ENCODE results near the gene ITSN1. TPM values are rescaled to one million over a fixed set of nuclear protein-coding genes. Genes with fewer than 3 reads are reported as not detected.
A peak's percentile ranks its signal among the peaks of the same experiment; 100 is the strongest.
"Not testable (repeated sequence)": the region's sequence is repeated elsewhere in the genome, so short reads cannot be mapped to it uniquely, and the experiment has no call there.

Gene ITSN1
- total RNA-seq, 1 experiment from 2014 or later = 18.3 TPM

DNA sequence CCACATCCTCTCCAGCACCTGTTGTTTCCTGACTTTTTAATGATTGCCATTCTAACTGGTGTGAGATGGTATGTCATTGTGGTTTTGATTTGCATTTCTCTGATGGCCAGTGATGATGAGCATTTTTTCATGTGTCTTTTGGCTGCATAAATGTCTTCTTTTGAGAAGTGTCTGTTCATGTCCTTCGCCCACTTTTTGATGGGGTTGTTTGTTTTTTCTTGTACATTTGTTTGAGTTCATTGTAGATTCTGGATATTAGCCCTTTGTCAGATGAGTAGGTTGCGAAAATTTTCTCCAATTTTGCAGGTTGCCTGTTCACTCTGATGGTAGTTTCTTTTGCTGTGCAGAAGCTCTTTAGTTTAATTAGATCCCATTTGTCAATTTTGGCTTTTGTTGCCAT, 283.9 kb downstream of the ITSN1 start:
- not testable (repeated sequence) for DNase-seq (ENCODE audit: low read depth)

DNA sequence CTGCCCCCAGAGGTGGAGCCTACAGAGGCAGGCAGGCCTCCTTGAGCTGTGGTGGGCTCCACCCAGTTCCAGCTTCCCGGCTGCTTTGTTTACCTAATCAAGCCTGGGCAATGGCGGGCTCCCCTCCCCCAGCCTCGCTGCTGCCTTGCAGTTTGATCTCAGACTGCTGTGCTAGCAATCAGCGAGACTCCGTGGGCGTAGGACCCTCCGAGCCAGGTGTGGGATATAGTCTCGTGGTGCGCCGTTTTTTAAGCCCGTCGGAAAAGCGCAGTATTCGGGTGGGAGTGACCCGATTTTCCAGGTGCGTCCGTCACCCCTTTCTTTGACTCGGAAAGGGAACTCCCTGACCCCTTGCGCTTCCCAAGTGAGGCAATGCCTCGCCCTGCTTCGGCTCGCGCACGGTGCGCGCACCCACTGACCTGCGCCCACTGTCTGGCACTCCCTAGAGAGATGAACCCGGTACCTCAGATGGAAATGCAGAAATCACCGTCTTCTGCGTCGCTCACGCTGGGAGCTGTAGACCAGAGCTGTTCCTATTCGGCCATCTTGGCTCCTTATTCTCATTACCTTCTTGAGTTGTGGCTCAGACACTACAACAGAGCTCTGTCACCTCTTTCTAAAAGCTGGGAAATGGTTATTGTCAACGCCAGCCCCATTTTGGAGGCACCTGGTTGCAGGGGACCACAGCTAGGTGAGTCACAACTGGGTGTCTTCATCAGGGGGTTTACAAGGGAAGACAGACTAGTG, 288.9 kb downstream of the ITSN1 start:
- DNase-seq (ENCODE audit: low read depth) = not testable (repeated sequence)

DNA sequence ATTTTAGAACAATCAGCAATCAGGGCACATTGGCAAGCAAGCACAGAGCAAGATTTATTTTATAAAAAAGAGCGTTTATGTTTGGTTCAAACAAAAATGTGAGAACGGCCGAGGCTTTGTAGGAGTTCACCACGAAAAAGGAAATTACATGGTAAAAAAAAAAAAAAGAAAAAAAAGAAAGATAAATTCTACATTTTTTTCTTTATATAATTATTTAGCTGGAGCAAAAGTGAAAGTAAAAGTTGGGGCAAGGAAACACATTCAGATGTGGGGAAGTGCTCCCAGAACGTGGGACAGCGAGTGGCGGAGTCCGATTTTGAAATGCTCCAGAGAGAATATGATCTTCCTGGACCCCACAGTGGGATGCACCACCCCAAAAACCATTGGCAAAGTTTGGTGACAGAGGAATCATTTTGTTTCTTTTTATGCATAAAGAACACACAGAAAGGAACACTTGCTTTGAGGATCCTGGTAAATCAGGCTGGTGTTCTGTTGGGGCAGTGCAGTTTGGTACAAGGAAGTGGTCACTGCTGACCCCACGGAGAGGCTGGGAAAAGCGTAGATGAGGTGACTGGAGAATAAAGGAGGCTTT, 289.6 kb downstream of the ITSN1 start:
- peak; percentile 35 for DNase-seq (ENCODE audit: low read depth)

- no peak for DNase-seq (ENCODE audit: low read depth)
Observed at GRCh38 chr21:33932731-33933130, 290.4 kb downstream of the ITSN1 start.

DNA sequence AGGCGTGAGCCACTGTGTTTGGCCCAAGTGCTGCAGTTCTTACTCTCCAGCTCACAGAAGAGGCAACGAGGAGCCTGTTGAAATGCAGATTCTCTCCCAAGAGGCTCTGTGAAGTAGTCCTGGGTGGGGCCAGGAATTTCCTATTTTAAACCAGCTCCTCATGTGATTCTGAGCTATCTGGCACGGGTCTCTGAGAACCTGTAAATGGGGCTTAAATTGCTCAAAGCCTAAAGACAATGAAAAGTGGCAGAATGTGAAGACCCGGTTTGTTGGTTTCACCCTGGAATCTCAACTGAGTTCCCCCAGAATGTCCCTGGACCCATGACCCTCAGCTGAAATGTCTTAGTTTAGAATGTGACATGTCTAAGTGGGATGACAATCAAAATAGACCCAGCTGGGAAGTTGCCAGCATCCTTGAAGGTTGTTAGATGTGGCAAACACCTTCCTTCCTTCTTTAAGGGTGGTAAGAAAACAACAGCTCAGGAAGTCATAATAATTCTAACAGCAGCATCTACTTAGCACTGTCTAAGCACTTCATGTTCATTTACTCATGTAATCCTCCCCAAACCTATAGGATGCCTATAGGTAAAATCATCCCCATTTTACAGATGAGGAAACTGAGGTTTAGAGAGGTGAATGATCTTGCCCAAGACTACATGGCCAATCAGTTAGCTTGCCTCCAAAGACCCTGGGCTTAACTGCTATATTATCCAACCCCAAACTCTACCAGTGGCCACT, 294.2 kb downstream of the ITSN1 start:
- no peak for DNase-seq (ENCODE audit: low read depth)

GRCh38 chr21:33937146-33937545, 294.8 kb downstream of the ITSN1 start:
- no peak for DNase-seq (ENCODE audit: low read depth)

GRCh38 chr21:33937931-33938339, 295.6 kb downstream of the ITSN1 start:
- no peak for DNase-seq (ENCODE audit: low read depth)

DNA sequence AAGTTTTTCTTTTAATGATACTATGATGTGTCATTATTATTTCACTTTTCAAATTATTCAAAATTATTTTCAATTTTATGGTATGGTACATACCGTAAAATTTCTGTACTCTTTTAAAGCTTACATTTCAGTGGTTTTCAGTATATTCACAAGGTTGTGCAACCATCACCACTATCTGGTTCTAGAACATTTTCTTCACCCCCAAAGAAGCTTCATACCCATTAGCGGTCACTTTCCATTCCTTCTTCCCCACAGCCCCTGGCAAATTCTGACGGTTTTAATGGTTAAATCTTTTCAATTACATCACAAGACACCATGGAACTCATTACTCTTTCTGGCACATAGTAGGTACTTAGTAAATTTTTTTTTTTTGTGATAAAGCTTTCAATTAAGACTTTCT, 296.1 kb downstream of the ITSN1 start:
- no peak for DNase-seq (ENCODE audit: low read depth)

- DNase-seq (ENCODE audit: low read depth) = no peak
Observed at GRCh38 chr21:33939226-33939625, 296.9 kb downstream of the ITSN1 start.

GRCh38 chr21:33940164-33940880, 298.0 kb downstream of the ITSN1 start:
- peak; percentile 72 for DNase-seq (ENCODE audit: low read depth)

- peak; percentile 49 for DNase-seq (ENCODE audit: low read depth)
Observed at GRCh38 chr21:33940881-33941245, 298.6 kb downstream of the ITSN1 start.

- DNase-seq (ENCODE audit: low read depth) = no peak
Observed at GRCh38 chr21:33942426-33942825, 300.1 kb downstream of the ITSN1 start.

DNA sequence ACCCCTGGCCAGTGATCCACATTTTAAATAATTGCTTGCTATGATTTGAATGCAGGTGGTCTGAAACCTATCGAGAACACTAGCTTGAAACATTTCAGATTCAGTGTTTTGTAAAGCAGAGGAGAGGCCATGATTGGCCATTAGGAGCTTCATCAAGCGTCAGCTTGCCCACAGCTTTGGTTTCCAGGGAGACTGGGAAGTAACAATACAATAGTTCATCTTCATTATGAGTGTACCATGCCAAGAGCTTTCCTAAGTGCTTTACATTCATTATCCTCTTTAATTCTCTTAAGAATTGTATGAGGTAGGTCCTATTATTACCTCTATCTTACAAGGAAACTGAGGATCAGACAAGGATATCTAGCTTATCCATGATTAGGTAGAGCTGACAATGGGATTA, 301.0 kb downstream of the ITSN1 start:
- no peak for DNase-seq (ENCODE audit: low read depth)

- no peak for DNase-seq (ENCODE audit: low read depth)
Observed at GRCh38 chr21:33944185-33944763, 302.0 kb downstream of the ITSN1 start.

GRCh38 chr21:33945652-33946270, 303.5 kb downstream of the ITSN1 start:
- no peak for DNase-seq (ENCODE audit: low read depth)

- DNase-seq (ENCODE audit: low read depth) = peak; percentile 99
Observed at GRCh38 chr21:33947451-33948095, 305.3 kb downstream of the ITSN1 start.

- DNase-seq (ENCODE audit: low read depth) = peak; percentile 78
Observed at GRCh38 chr21:33948096-33948950, 306.0 kb downstream of the ITSN1 start.

DNA sequence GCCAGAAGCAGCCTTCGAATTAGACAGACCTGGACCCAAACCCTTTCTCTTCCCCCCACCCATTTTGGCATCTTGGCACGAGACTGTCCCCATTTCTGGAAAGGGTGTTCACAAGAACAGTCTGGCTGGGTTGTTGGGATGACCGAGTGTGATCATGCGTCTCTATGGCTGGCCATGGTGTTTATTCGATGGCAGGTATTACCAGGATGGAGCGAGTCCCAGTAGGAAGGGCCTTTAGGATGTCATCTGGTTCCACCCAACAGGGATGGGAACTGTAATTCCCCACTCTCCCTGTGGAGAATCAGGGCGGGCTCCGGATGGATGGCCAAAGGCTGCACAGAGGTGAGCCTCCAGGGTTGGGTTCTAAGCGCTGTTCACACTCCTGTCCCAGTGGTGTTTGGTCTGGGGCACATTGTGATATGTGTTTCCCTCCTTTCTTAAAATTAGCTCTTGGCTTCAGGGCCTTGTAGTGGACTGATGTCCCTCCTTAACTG, 306.7 kb downstream of the ITSN1 start:
- DNase-seq (ENCODE audit: low read depth) = no peak
